GM19193 (cell line): ENCODE results near the gene TCF15.

ENCODE experiments used
- POLR2A ChIP-seq: IDR thresholded peaks from 4 replicates; pipeline ENCODE4 v1.6.1; 2011; ENCODE audit not compliant: insufficient read depth, insufficient read length; ENCODE audit errors: extremely low read depth

The TCF15 gene

DNA sequence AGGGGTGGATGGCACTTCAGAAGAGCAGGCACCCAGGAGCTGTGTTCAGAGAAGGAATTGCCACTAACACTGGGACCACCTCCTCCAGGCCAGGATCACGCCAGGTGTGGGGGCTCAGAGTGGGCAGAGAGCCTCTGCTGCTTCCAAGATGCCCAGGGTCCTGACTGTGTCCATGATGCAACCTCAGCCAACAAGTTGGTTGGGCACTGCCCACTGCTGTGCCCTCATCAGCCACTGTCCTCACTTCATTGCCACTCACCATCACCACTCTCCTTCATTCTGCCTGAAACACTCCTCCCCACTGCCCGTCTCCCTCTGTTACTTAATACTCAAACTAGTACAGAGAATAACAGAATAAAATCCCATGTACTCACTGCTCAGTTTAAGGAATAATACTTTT, 16.5 kb upstream of the TCF15 start:
- no peak for TF ChIP-seq POLR2A

DNA sequence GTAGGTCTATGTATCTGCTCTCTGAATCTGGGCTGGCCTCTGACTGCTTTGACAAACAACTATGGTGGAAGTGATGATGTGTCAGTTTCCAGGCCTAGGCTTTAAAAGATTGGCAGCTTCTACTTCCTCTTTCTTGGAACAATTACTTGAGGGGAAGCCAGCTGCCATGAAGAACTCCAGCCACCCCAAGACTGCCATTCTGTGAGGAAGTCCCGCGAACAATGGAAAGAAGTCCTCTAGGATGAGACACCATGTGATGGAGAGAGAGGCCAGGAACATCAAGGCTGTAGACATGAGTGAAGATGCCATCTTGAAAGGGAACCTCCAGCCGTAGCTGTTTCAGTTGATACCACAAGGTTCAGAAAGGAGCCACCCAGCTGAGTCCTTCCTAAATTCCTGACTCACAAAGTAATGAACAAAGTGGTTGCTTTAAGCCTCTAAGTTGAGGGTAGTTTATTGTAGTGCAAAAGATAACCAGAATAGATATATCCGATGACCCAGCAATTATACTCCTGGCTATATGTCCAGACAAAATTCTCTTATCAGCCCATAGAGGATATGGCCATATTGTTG, 15.3 kb upstream of the TCF15 start:
- no peak for TF ChIP-seq POLR2A

GRCh38 chr20:623704-624103, 13.6 kb upstream of the TCF15 start:
- no peak for TF ChIP-seq POLR2A

DNA sequence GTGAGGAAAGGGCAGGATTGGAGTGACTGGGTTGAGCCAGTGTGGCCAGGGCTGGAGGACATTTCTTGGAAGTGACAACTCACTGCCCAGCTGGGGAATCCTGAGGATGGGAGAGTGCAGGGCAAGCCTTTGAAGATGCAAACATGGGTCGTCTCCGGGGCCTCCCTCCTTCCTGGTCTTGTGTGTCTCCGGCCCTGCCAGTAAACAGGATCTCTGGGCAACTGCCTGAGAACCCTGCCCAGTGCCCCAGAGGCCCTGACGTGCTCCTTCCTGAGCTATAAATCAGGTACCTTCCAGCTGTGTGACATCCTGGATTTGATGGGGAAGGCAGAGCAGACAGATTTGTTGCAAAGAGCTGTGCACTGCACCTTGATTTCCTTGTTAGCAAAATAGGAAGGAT, 12.9 kb upstream of the TCF15 start:
- TF ChIP-seq POLR2A, result no peak

- TF ChIP-seq POLR2A, result no peak
Observed at GRCh38 chr20:622161-622560, 12.1 kb upstream of the TCF15 start.

GRCh38 chr20:621125-621756, 11.1 kb upstream of the TCF15 start:
- no peak for TF ChIP-seq POLR2A

DNA sequence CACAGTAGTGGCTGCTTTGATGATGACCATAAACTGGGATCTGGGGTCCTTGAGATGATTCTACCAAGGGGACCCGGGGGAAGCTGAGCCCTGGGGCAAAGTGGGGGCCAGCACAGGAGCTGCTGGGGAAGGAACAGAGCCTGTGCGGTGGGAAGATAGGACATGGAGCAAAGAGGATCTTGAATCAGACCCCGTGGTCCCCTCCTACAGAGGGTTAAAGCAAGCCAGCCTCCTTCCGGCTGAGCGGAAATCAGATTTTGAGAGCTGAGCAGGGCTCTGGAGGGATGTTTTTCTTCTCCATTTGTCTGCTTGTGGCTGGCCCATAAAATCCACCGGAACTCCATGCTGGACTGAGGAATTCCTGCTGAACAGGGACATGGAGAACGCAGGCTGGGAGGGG, 10.1 kb upstream of the TCF15 start:
- no peak for TF ChIP-seq POLR2A

DNA sequence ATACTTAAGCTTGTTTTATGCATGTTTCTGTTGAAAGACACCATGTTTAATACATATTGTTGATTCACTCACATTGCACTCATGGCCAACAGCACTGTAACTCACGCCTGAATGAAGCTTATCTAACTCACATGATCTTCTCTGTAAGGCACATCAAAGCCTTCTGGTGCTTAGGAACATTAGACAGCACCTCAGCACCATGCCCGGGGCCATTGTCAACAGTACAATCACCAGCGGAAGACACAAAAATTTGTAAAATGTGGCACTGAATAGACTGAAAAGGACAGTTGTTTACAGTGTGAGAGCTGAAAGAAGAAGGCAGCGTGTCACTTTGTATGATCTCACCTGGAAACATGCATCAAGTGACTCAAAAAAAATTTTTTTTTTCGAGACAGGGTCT, 8.9 kb upstream of the TCF15 start:
- no peak for TF ChIP-seq POLR2A

DNA sequence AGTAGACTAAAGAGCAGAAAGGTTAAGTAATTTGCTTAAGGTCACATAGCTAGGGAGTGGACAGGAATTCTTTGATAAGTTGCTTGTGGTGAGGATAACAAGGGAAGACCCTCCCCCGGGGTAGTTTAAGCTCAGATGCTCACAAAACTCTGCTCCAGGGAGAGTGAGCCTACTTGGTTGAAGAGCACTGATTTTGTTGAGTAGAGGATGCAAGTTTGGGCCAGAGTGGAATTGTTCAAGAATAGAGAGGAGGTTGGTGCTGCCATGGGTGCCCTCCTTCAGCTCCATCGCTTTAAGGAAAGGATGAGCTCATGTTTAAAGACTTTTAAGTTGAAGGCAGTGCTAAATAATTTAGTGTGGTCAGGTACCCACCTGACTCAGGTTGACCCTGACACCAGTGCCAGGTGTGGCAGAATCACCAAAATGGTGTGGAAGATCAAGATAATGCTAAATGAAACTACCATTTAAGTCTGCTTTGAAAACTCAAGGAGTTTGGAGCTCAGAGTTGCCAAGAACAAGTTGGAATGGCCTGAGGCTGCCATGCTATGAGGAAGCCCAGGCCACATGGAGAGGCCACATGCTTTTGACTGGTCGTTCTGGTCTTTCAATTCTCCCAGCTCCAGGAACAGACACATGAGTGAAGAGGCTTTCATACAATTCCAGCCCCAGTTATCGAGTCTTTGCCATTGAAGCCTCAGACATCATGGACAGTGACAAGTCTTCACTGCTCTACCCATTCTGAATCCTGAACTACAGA, 8.0 kb upstream of the TCF15 start:
- no peak for TF ChIP-seq POLR2A

DNA sequence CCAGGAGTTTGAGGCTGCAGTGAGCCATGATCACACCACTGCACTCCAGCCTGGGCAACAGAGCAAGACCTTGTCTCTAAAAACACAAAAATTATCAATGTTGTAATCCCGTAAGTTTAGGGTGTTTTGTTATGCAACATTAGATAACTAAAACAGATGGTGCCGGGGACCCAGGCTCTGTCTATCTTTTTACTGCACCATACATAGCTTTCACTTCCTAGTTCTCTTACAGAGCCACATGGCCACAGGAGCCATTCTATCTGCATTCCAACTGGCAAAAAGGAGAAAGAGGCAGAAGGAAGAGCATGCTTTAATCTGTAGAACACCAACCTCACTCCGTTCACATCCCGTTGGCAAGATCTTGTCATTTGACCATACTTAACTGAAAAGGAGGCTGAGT, 5.4 kb upstream of the TCF15 start:
- no peak for TF ChIP-seq POLR2A

GRCh38 chr20:611843-612185, 1.7 kb upstream of the TCF15 start:
- no peak for TF ChIP-seq POLR2A

DNA sequence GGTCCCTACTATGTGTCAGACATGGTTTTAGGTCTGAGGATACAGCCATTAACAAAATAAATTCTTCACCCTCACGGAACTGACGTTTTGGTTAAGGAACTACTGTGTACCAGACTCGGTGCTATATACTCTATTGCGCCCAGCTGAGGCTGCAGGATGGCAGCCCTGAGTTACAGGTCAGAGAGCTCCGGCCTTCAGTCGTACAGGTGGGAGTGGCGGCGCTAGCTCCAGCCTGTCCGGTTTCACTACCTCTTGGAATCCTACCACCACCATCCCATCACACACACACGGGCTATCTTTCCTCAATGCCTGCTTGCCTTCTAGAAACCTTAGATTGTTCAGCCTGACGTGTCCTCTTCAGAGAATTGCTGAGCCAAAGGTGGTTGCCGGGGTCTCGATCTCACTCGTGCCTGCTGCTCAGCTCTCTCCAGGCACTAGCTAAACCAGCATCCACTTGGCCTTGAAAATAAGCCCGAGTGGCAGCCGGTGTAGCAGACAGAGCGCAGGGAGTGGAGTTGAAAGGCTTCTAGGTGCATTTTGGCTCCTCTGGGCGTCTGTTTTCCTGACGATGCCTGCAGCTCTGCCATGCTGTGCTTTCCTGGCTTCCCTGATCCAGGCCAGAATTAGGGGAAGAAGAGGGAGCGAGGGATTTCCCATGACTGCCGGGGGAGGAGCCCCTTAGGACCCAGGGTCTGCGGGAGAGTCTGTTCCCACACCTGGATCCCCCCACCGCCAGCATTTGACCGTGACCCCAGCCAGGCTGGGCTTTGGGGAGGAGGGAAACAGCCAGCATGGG, 1.1 kb upstream of the TCF15 start:
- no peak for TF ChIP-seq POLR2A

DNA sequence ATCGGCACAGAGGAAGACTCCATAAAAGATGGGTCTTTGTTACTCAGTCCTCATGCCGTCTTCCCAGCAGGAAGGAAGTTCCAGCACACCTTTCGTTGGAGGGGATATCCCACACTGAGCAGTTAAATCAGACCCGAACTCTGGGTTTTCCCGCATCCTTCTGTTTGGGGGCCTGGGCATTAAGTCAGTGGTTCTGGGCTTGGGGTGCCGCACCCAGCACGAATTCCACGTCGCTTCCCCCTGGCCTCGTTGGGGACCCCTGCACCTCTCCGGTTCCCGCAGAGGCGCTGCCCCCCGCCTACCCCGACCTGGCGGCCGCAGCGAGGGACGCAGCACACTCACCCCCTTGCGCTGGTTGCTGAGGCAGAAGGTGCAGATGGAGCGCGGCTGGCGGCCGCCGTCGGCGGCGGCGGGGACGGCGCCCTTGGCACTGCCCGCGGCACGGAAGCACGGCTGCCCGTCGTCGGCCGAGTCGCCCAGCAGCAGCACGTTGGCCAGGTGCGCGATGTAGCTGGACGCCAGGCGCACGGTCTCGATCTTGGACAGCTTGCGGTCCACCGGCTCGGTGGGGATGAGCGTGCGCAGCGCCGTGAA, 641 bp downstream of the TCF15 start:
- no peak for TF ChIP-seq POLR2A

DNA sequence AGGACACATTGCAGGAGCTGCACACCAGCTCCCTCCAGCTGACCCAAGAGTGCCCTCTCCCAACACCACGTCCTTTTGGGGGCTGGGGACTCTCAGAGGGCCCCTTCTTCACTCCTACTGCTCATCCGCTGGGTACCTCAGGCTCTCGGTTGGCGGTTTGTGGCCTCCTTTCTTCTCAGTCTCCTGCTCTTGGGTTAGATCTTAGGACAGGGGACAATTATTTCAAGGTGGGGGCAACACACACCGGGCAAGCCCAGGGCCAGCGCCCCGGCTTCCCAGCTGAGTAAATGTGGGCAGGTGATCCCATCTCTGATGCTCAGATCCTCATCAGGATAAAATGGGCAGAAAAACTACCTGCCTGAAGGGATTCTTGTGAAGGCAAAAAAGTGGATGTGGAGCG, 1.1 kb downstream of the TCF15 start:
- no peak for TF ChIP-seq POLR2A

DNA sequence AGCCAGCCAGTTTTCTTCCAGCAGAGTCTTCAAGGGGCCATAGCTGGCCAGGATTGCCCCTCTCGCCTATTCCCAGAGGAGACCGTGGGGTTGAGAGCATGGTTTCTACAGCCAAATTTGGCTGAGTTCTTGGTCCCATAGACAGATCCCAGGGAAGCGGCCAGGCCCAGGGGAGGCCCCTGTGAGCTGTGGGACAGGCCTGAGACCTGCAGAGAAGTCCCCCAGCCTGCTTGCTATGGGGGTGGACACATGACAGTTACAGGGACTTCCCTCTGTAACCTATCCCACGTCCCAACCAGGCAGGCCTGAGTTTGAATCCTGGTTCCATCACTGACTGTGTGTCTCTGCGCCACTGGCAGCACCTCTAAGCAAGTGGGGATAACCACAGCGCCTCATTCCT, 2.6 kb downstream of the TCF15 start:
- TF ChIP-seq POLR2A, result no peak
